Colon (tissue), 2 donors: ENCODE results near the gene CCDC137.

Experiments
- FAIRE-seq: peaks from 2 replicates; lab custom pipeline; 2012; peaks lifted over from hg19 to GRCh38; lab: Jason Lieb, UNC
- donor health status: control.
- donor health status: control.

The CCDC137 gene

DNA sequence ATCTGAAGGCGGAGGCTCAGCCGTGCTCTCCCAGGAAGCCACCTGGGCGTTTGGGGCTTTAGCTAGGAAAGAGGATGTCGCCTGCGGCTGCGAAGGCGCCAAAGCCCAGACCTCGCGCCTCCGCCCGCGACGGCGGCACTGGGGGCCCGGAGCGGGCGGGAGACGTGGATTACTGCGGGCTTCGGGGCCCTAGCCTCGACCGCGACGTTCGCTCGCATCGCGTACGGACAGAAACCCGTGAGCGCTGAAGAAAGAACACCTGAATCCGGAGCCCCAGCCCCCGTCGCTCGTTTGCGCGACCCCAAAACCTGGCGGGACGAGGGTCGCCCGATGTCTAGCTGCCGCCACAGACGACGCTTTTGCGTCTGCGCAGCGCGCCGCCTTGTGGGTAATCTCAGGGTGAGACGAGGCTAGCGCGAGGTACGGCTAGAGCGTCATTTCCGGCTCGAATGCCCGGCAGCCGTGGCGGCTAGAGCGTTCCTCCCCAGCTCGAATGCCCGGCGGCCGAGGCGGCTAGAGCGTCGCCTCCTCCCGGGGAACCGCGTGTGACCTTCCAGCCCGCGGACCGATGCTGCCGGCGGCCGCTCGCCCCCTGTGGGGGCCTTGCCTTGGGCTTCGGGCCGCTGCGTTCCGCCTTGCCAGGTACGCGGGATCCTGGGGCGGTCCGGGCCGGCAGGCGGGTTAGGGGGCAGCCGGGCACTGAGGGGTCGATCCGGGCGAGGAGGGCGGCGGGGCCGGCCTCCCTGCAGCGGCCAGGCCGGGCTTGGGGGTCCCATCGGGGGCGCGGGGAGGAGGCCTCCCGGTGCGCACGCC lies 36.6 kb downstream of the CCDC137 start, which contains the start of gene MRPL12:
TSS of gene MRPL12 (plus strand) at position 434 of the 813 bp plus-strand sequence. CDS start at position 569, 135 bp downstream.
- FAIRE-seq, result no peak

DNA sequence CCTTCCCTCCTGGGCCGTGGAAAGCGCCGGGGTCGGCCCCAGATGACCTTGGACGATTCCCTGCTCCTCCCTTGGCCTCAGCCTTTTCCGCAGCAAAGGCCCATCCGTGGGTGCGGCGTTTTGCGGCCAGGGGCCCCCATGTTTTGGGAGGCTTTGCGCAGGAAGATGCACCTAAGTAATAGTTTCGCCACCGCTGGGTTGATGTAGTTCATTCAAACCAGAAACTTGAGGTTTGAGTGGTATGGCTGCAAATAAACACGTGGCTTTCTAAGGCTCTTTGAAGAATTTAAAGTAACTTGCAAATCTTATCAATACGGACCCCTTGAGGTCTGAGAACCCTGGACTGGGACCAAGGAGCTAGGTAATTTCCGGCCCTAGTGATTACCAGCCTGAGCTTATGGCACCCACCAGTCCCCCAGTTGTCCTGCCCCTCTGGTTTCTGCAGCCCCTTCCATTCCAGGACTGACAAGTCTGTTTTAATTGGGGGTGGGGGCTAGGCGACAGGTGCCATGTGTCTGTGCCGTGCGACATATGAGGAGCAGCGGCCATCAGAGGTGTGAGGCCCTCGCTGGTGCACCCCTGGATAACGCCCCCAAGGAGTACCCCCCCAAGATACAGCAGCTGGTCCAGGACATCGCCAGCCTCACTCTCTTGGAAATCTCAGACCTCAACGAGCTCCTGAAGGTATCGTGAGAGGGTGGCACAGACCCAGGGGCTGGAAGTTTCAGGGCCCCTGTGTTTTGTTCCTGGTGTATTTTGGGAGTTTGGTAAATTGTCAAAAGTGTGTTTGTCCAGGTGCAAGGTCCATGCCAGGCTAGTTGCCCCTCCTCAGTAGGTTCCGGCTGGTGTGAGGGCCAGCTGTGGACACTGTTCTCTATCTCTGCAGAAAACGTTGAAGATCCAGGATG lies 37.5 kb downstream of the CCDC137 start:
- no peak for FAIRE-seq

DNA sequence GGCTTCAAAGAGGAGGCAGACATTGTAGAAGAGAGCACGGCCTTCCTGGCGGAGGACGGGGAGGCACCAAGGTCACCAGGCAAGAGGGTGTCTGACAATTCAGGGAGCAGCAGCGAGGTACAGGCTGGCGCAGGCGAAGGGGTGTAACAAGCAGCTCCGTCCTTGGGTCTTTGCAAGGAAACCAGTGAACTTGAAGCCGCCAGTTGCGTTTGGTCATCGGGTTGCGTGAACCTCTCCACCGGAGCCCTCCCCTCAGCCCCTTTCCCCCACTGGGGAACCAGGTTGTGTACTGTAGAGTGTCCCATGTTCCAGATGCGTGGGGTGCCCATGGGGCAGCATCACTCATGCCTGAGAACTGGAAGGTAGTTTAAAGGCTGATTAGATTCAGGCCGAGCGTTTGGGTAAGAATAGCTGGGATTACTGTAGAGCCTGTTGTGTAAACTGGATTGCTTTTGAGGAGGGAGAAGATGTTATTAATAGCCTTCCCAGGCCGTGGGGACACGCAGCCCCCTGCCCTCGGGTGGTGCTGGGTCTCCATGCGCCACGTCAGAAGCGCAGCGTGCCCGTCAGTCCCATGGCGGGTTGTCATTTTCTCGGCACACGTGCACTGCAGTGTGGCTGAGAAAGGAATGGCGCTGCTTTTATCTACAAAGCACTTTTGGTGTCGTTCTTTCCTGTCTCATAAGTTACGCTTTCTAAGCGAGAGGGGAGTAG lies 39.1 kb downstream of the CCDC137 start:
- no peak for FAIRE-seq

DNA sequence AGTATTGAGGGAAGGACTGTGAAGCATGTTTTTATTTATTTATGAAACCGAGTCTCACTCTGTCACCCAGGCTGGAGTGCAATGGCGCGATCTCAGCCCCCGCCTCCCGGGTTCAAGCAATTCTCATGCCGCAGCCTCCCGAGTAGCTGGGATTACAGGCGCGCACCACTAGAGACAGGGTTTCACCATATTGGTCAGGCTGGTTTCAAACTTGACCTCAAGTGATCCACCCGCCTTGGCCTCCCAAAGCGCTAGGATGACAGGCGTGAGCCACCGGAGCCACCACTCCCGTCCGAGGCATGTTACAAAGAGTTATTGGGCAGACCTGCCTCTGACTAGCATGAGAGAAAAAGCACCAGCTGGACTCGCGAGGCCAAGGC lies 39.7 kb downstream of the CCDC137 start:
- no peak for FAIRE-seq

DNA sequence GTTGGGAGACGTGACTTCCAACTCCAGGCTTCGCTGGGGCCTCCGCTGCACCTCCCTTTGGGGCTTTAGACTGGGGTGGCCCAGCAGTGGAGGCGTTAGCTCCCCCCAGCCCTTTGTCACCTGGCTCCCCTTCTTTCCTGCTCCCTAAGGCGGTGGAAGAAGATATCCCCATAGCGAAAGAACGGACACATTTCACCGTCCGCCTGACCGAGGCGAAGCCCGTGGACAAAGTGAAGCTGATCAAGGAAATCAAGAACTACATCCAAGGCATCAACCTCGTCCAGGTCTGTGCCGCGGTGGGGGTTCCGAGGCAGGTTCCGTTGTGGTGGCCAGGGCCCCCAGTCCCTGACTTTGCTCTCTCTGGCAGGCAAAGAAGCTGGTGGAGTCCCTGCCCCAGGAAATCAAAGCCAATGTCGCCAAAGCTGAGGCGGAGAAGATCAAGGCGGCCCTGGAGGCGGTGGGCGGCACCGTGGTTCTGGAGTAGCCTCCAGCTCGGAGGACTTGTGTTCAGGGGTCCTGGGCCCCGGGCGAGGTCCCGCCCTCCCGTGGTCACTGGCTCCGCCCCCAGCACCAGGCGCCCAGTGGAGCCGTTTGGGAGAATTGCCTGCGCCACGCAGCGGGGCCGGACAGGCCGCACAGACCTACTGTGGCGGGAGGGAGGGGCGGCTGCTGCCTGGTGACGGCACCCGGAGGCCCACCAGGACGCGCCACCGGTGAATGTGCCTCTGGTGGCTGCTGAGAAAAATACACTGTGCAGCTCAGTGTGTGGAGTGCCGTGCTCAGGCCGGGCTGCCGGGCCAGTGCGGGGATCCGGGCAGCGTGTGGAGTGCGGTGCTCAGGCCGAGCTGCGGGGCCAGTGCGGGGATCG lies 40.5 kb downstream of the CCDC137 start:
- FAIRE-seq, result no peak

DNA sequence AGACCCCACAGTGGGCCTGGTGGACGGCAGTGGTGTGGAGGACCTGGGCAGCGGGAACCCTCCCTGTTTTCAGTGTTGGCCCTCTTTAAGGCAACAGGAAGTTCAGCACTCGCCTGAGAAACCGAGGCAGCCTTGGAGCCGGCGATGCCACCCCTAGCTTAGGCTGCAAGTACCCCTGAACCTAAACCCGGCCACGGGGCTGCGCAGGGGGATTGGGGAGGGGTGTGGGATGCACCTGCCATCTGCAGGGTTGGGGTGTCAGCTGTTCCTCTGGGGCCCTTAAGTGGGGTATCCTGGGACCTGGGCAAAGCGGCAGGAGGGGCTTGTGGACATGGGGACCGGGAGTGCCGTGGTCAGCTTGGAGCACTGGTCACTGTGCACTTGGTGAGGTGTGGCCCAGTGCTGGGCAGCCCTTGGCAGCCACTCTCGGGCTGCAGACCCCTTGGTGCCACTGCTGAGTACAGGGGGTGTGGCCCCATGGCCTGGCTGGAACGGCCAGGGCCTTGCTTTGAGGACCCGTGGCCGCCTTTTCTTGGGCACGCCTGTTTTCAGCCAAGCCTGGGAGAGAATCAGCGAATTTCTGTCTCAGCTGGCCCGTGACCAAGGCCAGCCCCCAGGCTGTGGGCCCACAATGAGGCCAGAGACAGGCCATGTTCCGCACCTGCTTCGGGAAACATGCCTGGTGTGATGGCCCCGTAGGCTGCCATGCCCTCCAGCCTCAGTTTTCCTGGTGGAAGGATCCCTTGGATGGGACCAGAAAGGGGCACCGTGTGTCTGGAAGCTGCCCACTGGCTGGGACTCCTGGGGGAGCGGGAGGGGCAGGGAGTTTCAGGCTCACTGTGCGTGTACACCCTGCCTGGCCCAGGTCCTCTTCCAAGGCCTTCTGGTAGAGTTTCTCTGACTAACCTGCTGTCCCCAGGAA lies 41.4 kb downstream of the CCDC137 start:
- FAIRE-seq, result no peak

DNA sequence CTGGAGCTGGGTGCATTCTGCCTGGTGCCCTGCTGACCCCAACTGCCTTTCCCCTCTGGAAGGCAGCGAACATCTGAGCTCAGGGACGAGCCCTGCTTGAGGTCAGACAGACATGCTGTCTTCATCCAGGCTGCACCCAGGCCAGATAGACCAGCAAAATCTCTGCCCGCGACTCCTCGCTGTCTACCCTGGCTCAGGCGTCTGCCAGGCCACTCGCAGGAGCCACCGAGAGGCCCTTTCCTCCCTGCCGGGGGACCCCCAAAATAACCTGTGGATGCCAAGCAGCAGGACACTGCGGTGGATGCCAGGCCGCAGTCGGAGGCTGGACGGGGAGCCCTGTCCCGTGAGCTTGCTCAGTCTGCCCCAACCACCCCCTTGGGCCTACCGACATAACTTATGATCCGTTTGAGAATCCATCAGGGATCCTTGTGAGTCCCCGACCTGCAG lies 42.2 kb downstream of the CCDC137 start:
- FAIRE-seq, result no peak

DNA sequence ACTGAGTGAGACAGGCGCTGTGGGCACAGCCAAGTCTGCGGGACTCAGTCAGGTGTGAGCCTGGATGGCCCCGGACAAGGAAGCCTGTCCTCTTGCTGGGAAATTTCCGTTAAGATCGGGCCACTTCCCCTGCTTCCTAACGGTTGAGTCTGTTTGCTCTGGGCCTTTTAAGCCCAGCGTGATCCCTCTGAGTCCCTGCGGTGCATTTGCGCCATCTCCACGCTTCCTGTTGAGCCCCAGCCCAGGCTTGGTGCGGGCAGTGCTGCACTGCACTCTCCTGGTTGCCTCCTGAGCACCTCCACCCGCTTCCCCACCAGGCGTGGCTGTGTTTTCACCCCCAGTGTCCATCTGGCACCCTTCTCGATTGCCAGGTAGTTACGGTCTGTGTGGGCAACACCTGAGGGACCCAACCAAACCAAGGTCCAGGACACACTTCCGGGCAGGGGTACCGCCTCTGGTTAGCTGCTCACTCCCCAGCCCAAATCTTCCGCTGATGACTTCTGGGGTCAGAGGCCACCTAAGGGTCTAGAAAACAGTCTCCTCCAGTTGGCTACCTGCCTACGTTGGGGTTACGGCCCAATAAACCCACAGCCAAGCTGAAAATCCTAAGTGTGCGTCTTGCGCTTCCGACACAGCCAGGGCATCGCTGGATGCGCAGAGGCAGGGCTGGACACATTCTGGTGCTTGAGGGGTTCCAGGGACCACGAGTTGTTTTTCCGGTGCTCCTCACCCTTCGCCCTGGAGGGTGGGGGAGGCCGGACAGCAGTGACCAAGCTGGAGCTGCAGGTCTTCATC lies 44.2 kb downstream of the CCDC137 start:
- no peak for FAIRE-seq

DNA sequence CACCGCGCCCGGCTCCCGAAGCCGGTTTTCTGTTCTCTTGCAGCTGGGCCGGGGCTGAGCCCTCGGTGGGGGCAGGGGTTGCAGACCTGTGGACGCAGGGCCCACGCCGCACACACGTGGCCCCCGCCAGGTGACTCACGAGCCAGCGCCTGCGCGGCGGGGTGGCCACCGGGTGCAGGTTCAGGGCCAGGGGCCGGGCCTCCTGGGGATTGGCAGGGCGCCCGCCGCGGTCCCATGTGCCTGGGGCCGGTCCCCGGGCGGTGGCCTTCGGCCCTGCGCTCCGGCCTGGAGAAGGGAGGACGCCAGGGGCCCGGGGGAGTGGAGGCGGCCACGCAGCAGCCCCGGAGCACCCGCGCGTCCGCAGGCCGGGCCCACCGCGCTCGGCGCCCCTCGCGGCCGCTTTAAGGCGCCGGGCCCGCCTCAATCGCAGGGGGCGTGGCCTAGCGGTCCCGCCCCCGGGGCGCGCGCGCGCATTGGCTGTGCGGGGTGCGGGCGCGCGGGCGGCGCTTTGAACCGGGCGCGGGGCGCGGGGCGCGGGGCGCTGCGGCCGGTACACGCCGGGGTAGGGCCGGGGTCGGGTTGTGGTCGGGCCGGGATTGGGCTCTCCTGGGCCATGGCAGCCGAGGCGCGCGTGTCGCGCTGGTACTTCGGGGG lies 45.4 kb downstream of the CCDC137 start, which contains the start of gene SLC25A10:
TSS of gene SLC25A10 (plus strand) at position 471 of the 654 bp plus-strand sequence. CDS start at position 614, 143 bp downstream.
- no peak for FAIRE-seq

DNA sequence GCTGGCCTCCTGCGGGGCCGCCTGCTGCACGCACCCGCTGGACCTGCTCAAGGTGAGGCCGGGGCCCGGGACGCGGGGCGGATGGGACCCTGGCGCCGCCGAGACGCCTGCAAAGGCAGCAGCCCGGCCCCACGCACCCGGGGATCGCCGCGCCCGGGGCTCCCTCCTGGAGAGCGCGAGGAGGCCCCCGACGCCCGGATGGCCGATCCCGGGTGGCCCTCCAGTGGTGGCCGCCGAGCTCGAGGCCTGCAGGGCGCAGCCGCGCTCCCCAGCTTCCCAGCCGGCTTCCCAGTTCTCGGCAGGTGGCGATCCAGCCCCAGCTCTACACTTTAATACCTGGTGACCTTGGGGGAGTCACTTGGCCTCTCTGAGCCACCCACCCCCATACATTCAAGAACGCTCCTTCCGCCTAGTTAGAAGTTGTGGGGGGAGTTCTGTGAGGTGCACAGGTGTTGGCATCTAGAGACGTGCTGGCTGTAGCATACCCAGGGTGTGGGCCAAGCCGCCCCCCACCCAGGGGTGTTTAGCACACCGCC lies 46.0 kb downstream of the CCDC137 start:
- FAIRE-seq, result no peak

DNA sequence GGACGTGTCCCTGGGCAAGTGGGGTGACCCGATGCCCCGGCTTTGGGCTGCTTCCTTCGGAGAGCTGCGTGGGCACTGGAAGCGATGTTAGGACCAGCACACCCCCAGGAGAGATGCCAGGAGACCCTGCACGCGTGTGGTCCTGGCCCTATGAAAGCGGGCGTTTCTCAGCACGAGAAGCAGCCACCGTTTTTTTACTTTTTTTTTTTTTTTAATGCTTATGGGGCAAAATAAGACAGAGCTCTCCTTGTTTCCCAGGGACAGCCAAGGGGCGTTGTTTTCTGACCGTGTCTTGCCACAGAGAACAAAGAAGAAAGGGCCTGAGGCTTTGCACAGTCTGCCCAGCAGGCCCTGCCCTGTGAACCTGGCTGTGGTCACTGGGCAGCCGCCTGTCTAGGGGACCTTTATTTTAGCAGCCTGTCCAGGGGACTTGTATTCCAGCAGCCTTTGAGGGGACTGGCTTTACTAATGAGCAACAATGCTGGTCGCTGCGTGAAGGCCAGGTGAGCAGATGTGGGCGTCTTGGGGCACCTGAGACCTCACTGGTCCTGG lies 46.5 kb downstream of the CCDC137 start:
- FAIRE-seq, result no peak

DNA sequence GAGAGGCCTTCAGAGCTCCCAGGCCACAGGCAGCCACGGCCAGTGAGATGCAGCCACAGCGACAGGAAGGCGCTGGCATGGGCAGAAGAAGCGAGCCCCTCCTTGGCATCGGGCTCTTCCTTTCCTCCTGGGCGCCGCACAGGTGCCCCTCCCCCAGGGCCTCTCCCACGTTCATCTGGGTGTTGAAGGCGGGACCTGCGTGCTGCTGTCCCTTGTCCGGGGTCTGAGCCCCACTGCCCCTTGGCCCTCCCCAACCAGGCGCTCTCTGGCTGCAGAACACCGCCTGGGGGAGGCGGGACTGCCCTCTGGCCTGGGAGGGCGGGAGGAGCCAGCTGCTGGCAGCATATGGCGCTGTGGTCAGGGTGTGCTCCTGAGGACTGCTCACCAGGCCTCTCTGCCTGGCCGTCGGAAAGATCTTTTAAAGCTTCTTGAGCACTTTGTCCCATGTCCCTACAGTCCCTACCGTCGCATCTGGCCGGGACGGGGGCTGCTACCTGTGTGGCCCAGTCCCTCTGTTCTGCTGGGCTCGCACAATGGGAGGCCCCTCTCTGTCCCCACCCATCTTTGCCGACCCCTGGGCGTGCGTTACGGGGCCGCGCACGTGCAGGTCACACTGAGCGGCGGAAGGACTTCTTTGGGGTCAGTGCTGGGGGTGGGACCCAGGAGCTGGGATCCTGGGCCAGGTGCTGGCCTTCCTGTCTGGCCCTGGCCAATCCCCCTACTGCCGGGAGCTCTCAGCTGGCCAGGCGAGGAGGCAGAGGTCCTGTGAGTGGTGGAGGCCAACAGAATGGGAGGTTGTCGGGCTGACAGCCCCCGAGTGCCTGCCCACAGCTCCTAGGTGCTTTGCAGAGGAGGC lies 47.2 kb downstream of the CCDC137 start:
- no peak for FAIRE-seq

DNA sequence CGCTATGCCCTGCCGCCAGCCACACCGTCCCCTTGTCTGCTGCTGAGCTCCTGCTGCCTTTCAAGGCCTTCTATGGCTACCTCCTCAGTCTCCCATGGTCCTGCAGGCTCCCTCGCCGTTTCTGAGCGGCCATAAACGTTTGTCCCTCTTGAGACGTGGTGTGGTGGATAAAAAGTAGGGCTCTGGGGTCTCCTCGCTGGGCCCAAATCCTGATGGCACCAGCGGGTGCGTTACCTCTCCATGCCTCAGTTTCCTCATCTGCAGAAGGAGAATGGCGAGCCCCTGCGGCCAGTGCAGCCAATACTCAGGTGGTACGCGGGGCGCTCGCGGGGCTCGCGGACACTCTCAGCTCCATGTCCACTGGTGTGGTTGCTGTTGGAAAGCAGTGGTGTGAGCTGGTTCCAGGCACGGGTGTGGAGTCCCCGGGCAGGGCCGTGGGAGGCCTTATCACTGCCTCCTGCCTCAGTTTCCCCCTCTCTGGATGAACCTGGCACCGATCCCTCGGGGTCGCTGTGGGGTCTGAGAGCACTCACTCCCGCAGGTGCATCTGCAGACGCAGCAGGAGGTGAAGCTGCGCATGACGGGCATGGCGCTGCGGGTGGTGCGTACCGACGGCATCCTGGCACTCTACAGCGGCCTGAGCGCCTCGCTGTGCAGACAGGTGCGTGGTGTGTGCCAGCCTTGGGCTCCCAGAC lies 48.0 kb downstream of the CCDC137 start:
- no peak for FAIRE-seq

DNA sequence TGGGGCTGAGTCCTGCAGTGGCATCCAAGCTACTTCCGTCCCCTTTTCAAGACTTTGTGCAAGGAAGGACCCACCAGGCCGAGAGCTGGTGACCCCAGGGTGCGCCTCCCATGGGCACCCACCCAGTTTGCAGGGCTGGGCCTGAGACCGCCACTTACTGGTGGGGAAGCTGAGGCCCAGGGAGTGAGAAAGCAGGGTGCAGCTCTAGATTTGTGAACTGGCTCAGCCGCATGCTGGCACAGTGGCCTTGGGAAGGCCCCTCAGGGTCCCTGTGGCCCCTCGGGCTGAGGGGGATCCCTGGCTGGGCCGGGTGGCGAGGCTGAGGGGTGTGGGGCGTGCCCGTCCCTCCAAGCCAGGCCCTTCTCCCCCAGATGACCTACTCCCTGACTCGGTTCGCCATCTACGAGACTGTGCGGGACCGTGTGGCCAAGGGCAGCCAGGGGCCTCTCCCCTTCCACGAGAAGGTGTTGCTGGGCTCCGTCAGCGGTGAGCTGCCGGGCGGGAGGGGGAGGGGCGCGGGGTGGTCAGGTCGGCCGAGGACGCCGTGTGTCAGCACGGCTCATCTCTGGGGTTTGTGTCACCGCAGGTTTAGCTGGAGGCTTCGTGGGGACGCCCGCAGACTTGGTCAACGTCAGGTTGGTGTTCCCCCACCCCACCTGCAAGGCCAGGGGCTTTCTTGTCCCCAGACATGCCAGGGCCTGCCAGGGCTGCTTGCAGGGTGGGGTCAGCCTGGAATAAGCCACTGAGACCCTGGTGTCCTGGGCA lies 48.8 kb downstream of the CCDC137 start:
- FAIRE-seq, result no peak

DNA sequence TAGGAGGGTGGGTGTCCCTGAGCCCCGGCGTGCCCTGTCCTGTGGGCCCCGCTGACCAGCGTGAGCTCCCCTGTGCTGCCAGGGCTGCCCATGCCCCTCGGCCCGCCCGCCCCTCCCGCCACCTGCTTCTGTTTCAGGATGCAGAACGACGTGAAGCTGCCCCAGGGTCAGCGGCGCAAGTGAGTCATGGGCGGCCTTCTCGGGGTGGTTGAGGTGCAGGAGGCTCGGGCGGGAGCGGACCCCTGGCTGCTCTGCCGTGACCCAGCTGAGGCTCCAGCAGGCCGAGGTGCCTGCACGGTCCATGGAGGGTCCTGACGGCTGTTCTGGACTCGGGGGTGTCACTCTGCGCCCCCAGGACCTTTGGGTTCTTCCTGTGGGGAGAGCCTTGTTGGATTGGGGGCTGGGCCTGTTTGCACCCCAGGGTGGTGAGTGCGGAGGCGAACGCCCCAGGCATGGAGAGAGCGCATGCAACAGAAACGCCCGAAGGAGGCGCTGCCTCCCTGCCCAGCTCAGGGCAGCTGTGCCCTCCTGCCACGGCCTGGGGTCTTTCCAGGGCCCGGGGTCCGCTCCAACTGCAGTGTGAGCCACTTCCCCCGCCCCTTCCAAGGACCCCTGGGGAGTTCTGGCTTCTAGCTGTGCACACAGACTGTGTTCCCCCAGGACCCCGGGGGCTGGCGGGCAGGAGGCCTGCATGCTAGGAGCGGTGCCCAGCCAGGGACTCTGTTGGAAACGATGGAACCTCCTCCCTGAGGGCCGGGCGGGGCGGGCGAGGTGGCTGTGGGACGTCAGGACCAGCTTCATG lies 49.5 kb downstream of the CCDC137 start:
- no peak for FAIRE-seq
